T-helper 17 cell (primary cell): ENCODE measurements around the gene MUC22. TPM values are rescaled to one million over a fixed set of nuclear protein-coding genes. Genes with fewer than 3 reads are reported as not detected.
A peak's percentile ranks its signal among the peaks of the same experiment; 100 is the strongest.
"Not testable (repeated sequence)": the region's sequence is repeated elsewhere in the genome, so short reads cannot be mapped to it uniquely, and the experiment has no call there.

Experiments used
- ATAC-seq: fragments of 150-1000 bp; cut with Tn5 transposase; 2 replicates; pipeline ENCODE4 v1.10.0; 2021; ENCODE audit warnings: mild to moderate bottlenecking, moderate library complexity
- DNase-seq, 3 donors: peaks; one replicate each; pipeline versions ENCODE4 v3.0.0 to v3.0.0-alpha.2; 2020 to 2021
- H3K9me3 ChIP-seq: one replicate; pipeline ENCODE4 v1.7.0; 2013; ENCODE audit warnings: low read length, mild to moderate bottlenecking; ENCODE audit not compliant: control insufficient read depth, poor library complexity, severe bottlenecking
- H3K27ac Mint-ChIP-seq: one replicate; pipeline ENCODE4 v1.8.0; 2022; ENCODE audit warnings: mild to moderate bottlenecking, moderate library complexity, mixed read lengths
- H3K27me3 Mint-ChIP-seq: one replicate; pipeline ENCODE4 v1.8.0; 2022; ENCODE audit warnings: mixed read lengths
- H3K36me3 Mint-ChIP-seq: one replicate; pipeline ENCODE4 v1.8.0; 2022; ENCODE audit warnings: low read depth, mixed read lengths
- H3K4me1 Mint-ChIP-seq: one replicate; pipeline ENCODE4 v1.8.0; 2022; ENCODE audit warnings: mild to moderate bottlenecking, mixed read lengths
- H3K4me3 Mint-ChIP-seq: one replicate; pipeline ENCODE4 v1.8.0; 2022; ENCODE audit warnings: mild to moderate bottlenecking, moderate library complexity, mixed read lengths
- total RNA-seq, 4 donors: library from RNA in 2 of 4; stranded (reverse) in 2 of 4; gene quantifications; one replicate each; pipeline ENCODE4 v1.2.3 and lab custom pipeline; 2022 to 2026

MUC22 gene
- total RNA-seq: not detected
- 0 to 0.08 reads per million in 2 donors for total RNA-seq (lab: John Stamatoyannopoulos, UW)

DNA sequence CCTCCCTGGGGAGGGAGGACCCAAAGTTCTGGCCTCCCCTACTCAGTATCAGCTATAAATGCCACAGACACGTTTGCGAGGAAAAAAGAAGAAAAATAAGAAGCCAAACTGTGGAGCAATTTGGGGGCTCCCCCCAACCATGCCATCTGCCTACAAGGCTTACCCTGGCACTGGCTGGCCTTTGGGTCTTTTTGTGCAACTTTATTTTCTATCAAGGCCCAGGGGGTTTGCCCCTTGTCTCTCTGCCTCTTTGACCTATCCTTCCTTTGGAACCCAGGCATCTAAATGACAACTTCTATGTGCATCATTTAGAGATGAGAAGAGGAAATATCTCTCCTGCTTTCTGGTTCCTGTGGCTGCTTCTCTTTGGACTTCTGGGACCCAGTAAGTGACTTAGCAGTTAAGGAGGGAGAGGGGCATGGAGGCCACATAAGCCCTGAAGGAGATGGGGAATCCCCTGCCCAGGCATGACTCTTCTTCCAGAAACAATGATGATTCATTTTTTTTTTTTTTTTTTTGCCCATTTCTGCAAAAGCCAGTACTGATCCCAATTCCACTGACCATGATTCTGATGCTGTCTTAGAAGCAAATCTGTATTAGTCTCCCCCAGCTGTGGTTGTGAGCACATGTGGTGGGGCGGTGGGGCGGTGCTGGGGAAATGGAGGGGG is at the start of gene MUC22:
MUC22 (plus strand) TSS at position 82 of the 668 bp plus-strand sequence; CDS start at position 315, 233 bp downstream.
- ATAC-seq (no peak), DNase-seq (no peak)
- Mint-ChIP-seq H3K4me1 (peaks cover 3% of the 10 kb centered on the region), H3K36me3 (peaks cover 3% of the 10 kb centered on the region), H3K27me3 (peaks cover 69% of the 10 kb centered on the region), H3K4me3 (no peak within 1 kb of the TSS), H3K27ac (no peak within 1 kb of the TSS)
- no peaks in the 10 kb centered on the region for H3K9me3 ChIP-seq

GRCh38 chr6:30960907-30961673 is 49.2 kb upstream of the MUC22 start:
- H3K27ac Mint-ChIP-seq: no peak overlapping the region
- H3K4me1 Mint-ChIP-seq: peaks cover 18% of the 10 kb centered on the region
- H3K27me3 Mint-ChIP-seq: peaks cover 47% of the 10 kb centered on the region
- ATAC-seq: no peak
- no peak for DNase-seq
- peaks cover under 1% of the 10 kb centered on the region for H3K36me3 Mint-ChIP-seq
- H3K4me3 Mint-ChIP-seq: no peak overlapping the region
- H3K9me3 ChIP-seq: no peaks in the 10 kb centered on the region

DNA sequence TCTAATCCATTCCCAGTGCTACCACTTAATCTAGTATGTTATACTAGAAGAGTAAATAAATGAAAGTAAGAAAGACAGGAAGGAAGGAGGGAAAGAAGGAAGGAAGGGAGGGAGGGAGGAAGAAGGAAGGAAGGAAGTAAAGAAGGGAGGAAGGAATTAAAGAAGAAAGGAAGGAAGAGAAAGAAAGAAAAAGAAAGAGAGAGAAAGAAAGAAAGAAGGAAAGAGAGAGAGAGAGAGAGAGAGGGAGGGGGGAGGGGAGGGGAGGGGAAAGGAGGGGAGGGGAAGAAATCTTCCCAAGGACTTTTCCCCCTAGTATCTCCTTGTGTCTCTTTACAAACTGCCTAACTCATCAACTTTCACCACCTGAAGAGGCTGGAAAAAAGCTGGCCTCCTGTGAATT is 47.6 kb upstream of the MUC22 start:
- Mint-ChIP-seq H3K27ac (no peak overlapping the region), H3K4me3 (no peak overlapping the region), H3K4me1 (peaks cover 18% of the 10 kb centered on the region), H3K36me3 (peaks cover 2% of the 10 kb centered on the region), H3K27me3 (peaks cover 49% of the 10 kb centered on the region)
- DNase-seq: no peak
- ATAC-seq: no peak
- no peaks in the 10 kb centered on the region for H3K9me3 ChIP-seq

DNA sequence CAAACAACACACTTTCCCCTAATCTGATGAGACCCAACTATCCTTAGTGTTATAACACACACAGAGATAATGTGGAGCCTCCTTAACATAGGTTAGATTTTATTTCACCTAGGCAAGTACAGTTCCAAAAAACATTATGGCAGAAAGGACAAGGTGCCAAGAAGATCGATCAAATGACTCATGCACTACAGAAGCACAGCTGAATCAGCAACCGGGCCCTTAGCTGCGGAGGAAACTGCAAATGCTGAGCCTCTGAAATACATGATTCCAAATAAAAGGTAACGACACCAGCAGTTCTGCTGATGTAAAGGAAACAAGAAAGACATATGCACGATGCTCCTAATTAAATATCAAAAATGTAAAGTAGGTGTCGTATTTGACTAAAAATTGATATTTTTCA is 46.6 kb upstream of the MUC22 start:
- Mint-ChIP-seq H3K4me3 (no peak overlapping the region), H3K36me3 (peaks cover 2% of the 10 kb centered on the region), H3K27me3 (peaks cover 42% of the 10 kb centered on the region), H3K4me1 (peaks cover 18% of the 10 kb centered on the region), H3K27ac (no peak overlapping the region)
- H3K9me3 ChIP-seq: no peaks in the 10 kb centered on the region
- ATAC-seq (no peak), DNase-seq (no peak)

DNA sequence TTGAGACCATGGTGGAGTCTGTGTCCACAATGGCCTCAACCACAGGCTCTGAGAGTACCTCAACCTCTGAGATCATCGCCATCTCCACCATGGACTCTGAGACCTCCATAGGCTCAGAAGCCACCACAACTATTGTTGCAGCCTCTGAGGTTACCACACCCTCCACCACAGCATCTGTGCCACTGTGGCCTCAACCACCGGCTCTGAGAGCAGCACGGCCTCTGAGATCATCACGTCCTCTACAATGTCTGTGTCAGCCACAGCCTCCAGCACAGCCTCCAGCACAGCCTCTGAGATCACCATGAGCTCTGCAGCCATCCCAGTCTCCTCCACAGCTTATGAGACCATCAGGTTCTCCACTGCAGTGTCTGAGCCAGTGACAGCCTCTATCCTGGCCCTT is 46.2 kb upstream of the MUC22 start:
- Mint-ChIP-seq H3K4me3 (no peak overlapping the region), H3K27ac (peak overlapping the region; percentile 14)
- peak; percentile 61 for ATAC-seq

GRCh38 chr6:30965140-30965601 is 45.1 kb upstream of the MUC22 start:
- Mint-ChIP-seq H3K4me1 (peaks cover 18% of the 10 kb centered on the region), H3K36me3 (peaks cover 2% of the 10 kb centered on the region), H3K27me3 (peaks cover 34% of the 10 kb centered on the region), H3K4me3 (no peak overlapping the region), H3K27ac (peak overlapping the region; percentile 24)
- H3K9me3 ChIP-seq: no peaks in the 10 kb centered on the region
- DNase-seq (no peak), ATAC-seq (no peak)

More for the DNA sequence above, 46.2 kb upstream of the MUC22 start:
- H3K4me1 Mint-ChIP-seq: peaks cover 18% of the 10 kb centered on the region
- DNase-seq: no peak
- H3K27me3 Mint-ChIP-seq: peaks cover 41% of the 10 kb centered on the region
- H3K9me3 ChIP-seq: no peaks in the 10 kb centered on the region
- H3K36me3 Mint-ChIP-seq: peaks cover 2% of the 10 kb centered on the region

GRCh38 chr6:30966154-30966553 is 44.1 kb upstream of the MUC22 start:
- ATAC-seq (no peak), DNase-seq (no peak)
- no peaks in the 10 kb centered on the region for H3K9me3 ChIP-seq
- Mint-ChIP-seq H3K4me1 (peaks cover 18% of the 10 kb centered on the region), H3K36me3 (peaks cover 2% of the 10 kb centered on the region), H3K27ac (no peak overlapping the region), H3K4me3 (no peak overlapping the region), H3K27me3 (peaks cover 31% of the 10 kb centered on the region)

DNA sequence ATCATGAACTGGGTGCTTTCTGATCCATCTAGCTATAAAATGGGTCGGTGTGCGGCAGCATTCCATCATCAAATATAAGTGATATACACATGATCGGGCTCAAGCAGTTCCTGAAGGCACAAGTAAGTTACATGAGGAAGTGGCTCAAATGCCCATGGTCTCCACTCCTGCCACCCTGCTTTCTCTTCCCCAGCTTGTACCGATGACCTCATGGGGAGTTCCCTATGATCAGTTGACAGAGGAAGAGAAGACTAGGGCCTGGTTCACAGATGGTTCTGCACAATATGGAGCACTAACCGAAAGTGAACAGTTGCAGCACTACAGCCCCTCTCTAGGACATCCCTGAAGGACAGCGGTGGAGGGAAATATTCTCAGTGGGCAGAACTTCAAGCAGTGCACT is 41.1 kb upstream of the MUC22 start:
- H3K27ac Mint-ChIP-seq, H3K4me3 Mint-ChIP-seq, H3K9me3 ChIP-seq, DNase-seq, ATAC-seq, H3K36me3 Mint-ChIP-seq: not testable (repeated sequence)
- H3K4me1 Mint-ChIP-seq: peaks cover 12% of the 10 kb centered on the region
- peaks cover 54% of the 10 kb centered on the region for H3K27me3 Mint-ChIP-seq

- ATAC-seq (no peak), DNase-seq (no peak)
- peaks cover 36% of the 10 kb centered on the region for H3K27me3 Mint-ChIP-seq
- no peaks in the 10 kb centered on the region for H3K9me3 ChIP-seq
- H3K27ac Mint-ChIP-seq: no peak overlapping the region
- H3K36me3 Mint-ChIP-seq: peaks cover 6% of the 10 kb centered on the region
- peaks cover 5% of the 10 kb centered on the region for H3K4me1 Mint-ChIP-seq
- H3K4me3 Mint-ChIP-seq: no peak overlapping the region
Measured at GRCh38 chr6:30970946-30971345, 39.3 kb upstream of the MUC22 start.

DNA sequence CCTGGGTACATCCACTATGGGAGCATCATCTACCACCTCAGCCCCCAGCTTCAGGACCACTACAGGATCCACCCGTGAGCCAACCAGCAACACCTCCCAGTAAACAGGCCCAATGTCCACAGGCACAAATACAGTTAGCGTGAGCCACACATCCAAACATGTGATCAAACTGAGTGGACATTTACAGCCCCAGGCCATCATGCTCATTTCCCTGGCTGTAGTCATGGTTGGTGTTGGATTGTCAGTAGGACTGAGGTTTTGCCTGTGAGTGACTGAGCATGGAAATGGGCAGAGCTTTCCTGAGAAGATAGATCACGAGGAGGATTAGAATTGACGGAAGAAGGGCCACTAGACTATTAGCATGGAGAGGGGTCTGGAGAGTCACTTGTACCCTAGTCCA is 37.5 kb upstream of the MUC22 start:
- no peaks in the 10 kb centered on the region for H3K9me3 ChIP-seq
- DNase-seq (no peak), ATAC-seq (no peak)
- Mint-ChIP-seq H3K4me3 (no peak overlapping the region), H3K36me3 (peaks cover 4% of the 10 kb centered on the region), H3K27me3 (peaks cover 27% of the 10 kb centered on the region), H3K4me1 (peaks cover 3% of the 10 kb centered on the region), H3K27ac (no peak overlapping the region)

GRCh38 chr6:30974490-30975252 is 35.6 kb upstream of the MUC22 start:
- ATAC-seq (no peak), DNase-seq (no peak)
- H3K4me1 Mint-ChIP-seq: peaks cover 3% of the 10 kb centered on the region
- H3K9me3 ChIP-seq: no peaks in the 10 kb centered on the region
- no peak overlapping the region for H3K27ac Mint-ChIP-seq
- peaks cover 33% of the 10 kb centered on the region for H3K27me3 Mint-ChIP-seq
- peaks cover 4% of the 10 kb centered on the region for H3K36me3 Mint-ChIP-seq
- H3K4me3 Mint-ChIP-seq: no peak overlapping the region

DNA sequence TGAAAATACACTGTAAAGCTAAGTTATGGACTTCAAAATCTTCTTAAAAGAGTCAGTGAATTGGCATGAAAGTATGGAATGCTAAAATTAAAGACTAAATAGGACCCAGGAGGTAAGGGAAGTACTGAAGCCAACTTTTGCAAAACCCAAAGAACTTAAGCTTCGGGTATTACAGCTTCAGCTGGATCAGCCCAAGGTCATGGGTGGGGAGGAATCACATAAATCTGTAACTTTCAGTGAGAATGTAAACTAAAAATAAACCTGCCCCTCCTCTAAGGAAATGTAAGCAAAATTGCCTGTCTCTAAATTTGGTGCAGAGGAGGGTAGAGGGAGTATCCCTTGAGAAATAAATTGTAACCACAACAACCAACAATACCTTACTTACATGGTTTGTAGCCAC is 31.1 kb upstream of the MUC22 start:
- H3K27me3 Mint-ChIP-seq: peaks cover 46% of the 10 kb centered on the region
- H3K9me3 ChIP-seq: no peaks in the 10 kb centered on the region

DNA sequence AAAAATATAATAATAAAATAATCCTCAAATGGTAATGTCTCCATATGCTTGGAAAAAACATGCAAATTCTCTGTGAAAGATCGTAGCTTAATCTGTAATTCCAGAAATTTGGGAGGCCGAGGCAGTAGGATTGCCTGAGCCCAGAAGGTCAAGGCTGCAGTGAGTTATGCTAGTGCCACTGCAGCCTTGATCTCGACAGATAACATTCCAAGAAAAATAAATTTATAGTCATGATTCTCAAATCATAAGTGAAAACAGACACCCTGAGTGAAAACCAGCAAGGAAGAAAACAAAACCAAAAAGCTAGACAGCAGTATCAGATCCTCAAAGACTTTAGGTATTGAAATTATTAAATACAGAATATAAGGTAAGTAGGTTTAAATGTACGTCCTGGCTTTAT is 30.6 kb upstream of the MUC22 start:
- H3K9me3 ChIP-seq: no peaks in the 10 kb centered on the region
- H3K36me3 Mint-ChIP-seq: no peaks in the 10 kb centered on the region
- no peak for ATAC-seq
- H3K4me3 Mint-ChIP-seq: no peak overlapping the region
- DNase-seq: no peak
- peaks cover 4% of the 10 kb centered on the region for H3K4me1 Mint-ChIP-seq
- H3K27me3 Mint-ChIP-seq: peaks cover 47% of the 10 kb centered on the region
- no peak overlapping the region for H3K27ac Mint-ChIP-seq

More for the DNA sequence above, 31.1 kb upstream of the MUC22 start:
- DNase-seq: no peak
- Mint-ChIP-seq H3K4me1 (peaks cover 4% of the 10 kb centered on the region), H3K27ac (no peak overlapping the region), H3K36me3 (no peaks in the 10 kb centered on the region), H3K4me3 (no peak overlapping the region)
- ATAC-seq: no peak
